ENCODE data around the gene CDC6.

The CDC6 gene

GRCh38 chr17:40283662-40284061 is 4.0 kb upstream of the CDC6 start:
- DNase-seq (ENCODE audit: low read depth, low spot score), result peak; percentile 95
- in situ Hi-C loops (cut with HindIII; ENCODE audit: low sequenced_read_pairs), result loop anchor here (25.0 kb wide), 1 partner anchor 96 kb away; the partner anchor contains the start of gene RAPGEFL1
- TF ChIP-seq, protein P1, sequence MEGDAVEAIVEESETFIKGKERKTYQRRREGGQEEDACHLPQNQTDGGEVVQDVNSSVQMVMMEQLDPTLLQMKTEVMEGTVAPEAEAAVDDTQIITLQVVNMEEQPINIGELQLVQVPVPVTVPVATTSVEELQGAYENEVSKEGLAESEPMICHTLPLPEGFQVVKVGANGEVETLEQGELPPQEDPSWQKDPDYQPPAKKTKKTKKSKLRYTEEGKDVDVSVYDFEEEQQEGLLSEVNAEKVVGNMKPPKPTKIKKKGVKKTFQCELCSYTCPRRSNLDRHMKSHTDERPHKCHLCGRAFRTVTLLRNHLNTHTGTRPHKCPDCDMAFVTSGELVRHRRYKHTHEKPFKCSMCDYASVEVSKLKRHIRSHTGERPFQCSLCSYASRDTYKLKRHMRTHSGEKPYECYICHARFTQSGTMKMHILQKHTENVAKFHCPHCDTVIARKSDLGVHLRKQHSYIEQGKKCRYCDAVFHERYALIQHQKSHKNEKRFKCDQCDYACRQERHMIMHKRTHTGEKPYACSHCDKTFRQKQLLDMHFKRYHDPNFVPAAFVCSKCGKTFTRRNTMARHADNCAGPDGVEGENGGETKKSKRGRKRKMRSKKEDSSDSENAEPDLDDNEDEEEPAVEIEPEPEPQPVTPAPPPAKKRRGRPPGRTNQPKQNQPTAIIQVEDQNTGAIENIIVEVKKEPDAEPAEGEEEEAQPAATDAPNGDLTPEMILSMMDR (IDR thresholded peaks at IDR 0.05; ENCODE audit: low read depth, low read length), result no peak
- peak overlapping the region; percentile 23 for H3K4me3 ChIP-seq (ENCODE audit: low read depth, low read length)

- peak; percentile 90 for DNase-seq (ENCODE audit: low read depth, low spot score)
- in situ Hi-C loops (cut with HindIII; ENCODE audit: low sequenced_read_pairs), result loop anchor here (25.0 kb wide), 1 partner anchor 97 kb away; the partner anchor contains the start of gene RAPGEFL1
- TF ChIP-seq, protein P1 (IDR thresholded peaks at IDR 0.05; ENCODE audit: low read depth, low read length), result peak; percentile 42
- peak overlapping the region; percentile 23 for H3K4me3 ChIP-seq (ENCODE audit: low read depth, low read length)
Observed at GRCh38 chr17:40284085-40284713, 3.5 kb upstream of the CDC6 start.

GRCh38 chr17:40286473-40286872 is 1.2 kb upstream of the CDC6 start:
- H3K4me3 ChIP-seq (ENCODE audit: low read depth, low read length), result no peak overlapping the region
- DNase-seq (ENCODE audit: low read depth, low spot score), result no peak
- TF ChIP-seq, protein P1 (IDR thresholded peaks at IDR 0.05; ENCODE audit: low read depth, low read length), result no peak
- in situ Hi-C loops (cut with HindIII; ENCODE audit: low sequenced_read_pairs), result loop anchor here (25.0 kb wide), 1 partner anchor 99 kb away; the partner anchor contains the start of gene RAPGEFL1

GRCh38 chr17:40287159-40287493 is 553 bp upstream of the CDC6 start:
- no peak overlapping the region for H3K4me3 ChIP-seq (ENCODE audit: low read depth, low read length)
- TF ChIP-seq, protein P1 (IDR thresholded peaks at IDR 0.05; ENCODE audit: low read depth, low read length), result no peak
- in situ Hi-C loops (cut with HindIII; ENCODE audit: low sequenced_read_pairs), result loop anchor here (25.0 kb wide), 1 partner anchor 100 kb away; the partner anchor contains the start of gene RAPGEFL1
- DNase-seq (ENCODE audit: low read depth, low spot score), result no peak

DNA sequence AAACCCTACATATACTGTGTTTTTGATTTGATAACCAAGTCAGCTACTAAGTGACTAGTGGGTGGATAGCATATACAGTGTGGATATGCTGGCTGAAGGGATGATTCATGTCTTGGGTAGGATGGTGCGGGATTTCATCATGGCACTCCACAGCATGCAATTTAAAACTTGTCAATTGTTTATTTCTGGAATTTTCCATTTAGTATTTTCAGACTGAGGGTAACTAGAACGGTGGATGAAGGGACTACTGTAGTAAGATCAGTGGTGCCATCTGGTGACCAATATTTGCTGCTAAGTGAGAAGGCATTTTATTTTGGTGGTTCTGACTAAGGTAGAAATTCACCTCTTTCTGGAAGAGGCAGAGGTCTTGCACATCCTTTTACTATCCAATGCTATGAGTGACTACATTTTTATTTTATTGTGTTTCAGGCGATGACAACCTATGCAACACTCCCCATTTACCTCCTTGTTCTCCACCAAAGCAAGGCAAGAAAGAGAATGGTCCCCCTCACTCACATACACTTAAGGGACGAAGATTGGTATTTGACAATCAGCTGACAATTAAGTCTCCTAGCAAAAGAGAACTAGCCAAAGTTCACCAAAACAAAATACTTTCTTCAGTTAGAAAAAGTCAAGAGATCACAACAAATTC is 3.1 kb downstream of the CDC6 start:
- DNase-seq (ENCODE audit: low read depth, low spot score), result peak; percentile 86
- TF ChIP-seq, protein P1 (IDR thresholded peaks at IDR 0.05; ENCODE audit: low read depth, low read length), result peak; percentile 67
- in situ Hi-C loops (cut with HindIII; ENCODE audit: low sequenced_read_pairs), result loop anchor here (25.0 kb wide), 1 partner anchor 103 kb away; the partner anchor contains the start of gene RAPGEFL1
- no peak overlapping the region for H3K4me3 ChIP-seq (ENCODE audit: low read depth, low read length)

- no peak for DNase-seq (ENCODE audit: low read depth, low spot score)
- TF ChIP-seq, protein P1 (IDR thresholded peaks at IDR 0.05; ENCODE audit: low read depth, low read length), result no peak
- in situ Hi-C loops (cut with HindIII; ENCODE audit: low sequenced_read_pairs), result loop anchor here (25.0 kb wide), 1 partner anchor 104 kb away; the partner anchor contains the start of gene RAPGEFL1
- no peak overlapping the region for H3K4me3 ChIP-seq (ENCODE audit: low read depth, low read length)
Observed at GRCh38 chr17:40291281-40291664, 3.6 kb downstream of the CDC6 start.
